ENCODE data around the gene LHFPL2. TPM values are rescaled to one million over a fixed set of nuclear protein-coding genes. Genes with fewer than 3 reads are reported as not detected.

LHFPL2 gene
- total RNA-seq, 2 donors from 2014 or later, result 13.7 to 40.4 TPM

DNA sequence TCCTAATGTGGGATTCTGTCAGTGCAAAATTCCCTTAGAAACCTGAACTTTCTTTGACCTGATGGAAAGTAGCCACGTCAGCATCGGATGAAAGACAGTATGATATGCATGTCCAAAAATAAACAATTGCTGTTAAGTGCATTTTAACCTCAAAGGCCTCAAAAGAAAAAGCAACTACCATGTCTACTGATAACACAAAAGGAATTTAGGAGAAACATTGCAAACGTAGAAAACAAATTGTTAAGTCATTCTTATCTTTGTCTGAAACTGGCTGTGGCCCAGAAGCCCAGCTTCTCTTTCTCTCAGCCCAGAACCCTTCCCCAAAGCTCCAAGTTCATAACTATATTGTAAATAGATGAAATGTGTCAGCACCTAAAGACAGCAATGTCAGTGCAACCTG, 11.1 kb upstream of the LHFPL2 start:
- DNase-seq (ENCODE audit: low spot score), result no peak
- WGBS, result 43% methylated on average over 3 of the region's 3 CpGs

DNA sequence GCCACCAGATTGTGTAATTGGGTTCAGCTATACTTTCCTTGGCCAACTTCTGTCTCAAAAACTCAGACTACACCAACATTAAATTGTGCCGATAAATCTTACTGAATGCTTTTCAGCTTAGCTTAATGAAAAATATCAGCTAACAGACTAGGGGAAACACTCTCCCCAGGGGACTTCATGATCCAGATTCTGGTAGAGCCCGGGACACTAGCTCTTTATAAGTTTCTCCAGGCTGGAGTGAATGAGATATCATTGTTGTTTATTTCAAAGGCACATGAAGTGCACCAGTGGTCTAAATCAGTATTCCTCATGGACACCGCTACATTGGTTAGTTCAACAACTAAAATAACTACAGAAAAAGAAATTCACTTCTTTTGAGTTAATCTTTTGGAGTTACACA, 10.5 kb upstream of the LHFPL2 start:
- WGBS, result 72% methylated on average over 3 of the region's 3 CpGs
- Histone ChIP-seq H3K4me1 (replicated peaks) (no peaks in the 10 kb centered on the region), H3K27ac (no peak overlapping the region), H3K9me3 (no peaks in the 10 kb centered on the region), H3K4me3 (no peak overlapping the region), H3K27me3 (replicated peaks; ENCODE audit: insufficient read depth) (no peaks in the 10 kb centered on the region), H3K36me3 (no peaks in the 10 kb centered on the region)
- TF ChIP-seq, protein P1, sequence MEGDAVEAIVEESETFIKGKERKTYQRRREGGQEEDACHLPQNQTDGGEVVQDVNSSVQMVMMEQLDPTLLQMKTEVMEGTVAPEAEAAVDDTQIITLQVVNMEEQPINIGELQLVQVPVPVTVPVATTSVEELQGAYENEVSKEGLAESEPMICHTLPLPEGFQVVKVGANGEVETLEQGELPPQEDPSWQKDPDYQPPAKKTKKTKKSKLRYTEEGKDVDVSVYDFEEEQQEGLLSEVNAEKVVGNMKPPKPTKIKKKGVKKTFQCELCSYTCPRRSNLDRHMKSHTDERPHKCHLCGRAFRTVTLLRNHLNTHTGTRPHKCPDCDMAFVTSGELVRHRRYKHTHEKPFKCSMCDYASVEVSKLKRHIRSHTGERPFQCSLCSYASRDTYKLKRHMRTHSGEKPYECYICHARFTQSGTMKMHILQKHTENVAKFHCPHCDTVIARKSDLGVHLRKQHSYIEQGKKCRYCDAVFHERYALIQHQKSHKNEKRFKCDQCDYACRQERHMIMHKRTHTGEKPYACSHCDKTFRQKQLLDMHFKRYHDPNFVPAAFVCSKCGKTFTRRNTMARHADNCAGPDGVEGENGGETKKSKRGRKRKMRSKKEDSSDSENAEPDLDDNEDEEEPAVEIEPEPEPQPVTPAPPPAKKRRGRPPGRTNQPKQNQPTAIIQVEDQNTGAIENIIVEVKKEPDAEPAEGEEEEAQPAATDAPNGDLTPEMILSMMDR (IDR thresholded peaks at IDR 0.05), result no peak
- TF ChIP-seq POLR2A (IDR thresholded peaks at IDR 0.05), result no peak
- TF ChIP-seq POLR2AphosphoS5 (IDR thresholded peaks at IDR 0.05), result no peak
- intact Hi-C loops (cut with DNase I), result loop anchor here (10.0 kb wide), 1 partner anchor 306 kb away; no protein-coding TSS in a partner anchor
- DNase-seq (ENCODE audit: low spot score), result no peak

More for the DNA sequence above, 11.1 kb upstream of the LHFPL2 start:
- no peak overlapping the region for H3K4me3 ChIP-seq
- no peak overlapping the region for H3K27ac ChIP-seq
- H3K27me3 ChIP-seq (replicated peaks; ENCODE audit: insufficient read depth), result no peaks in the 10 kb centered on the region
- no peaks in the 10 kb centered on the region for H3K4me1 ChIP-seq (replicated peaks)
- no peaks in the 10 kb centered on the region for H3K36me3 ChIP-seq
- intact Hi-C loops (cut with DNase I), result loop anchor here (10.0 kb wide), 1 partner anchor 305 kb away; no protein-coding TSS in a partner anchor
- H3K9me3 ChIP-seq, result no peaks in the 10 kb centered on the region
- TF ChIP-seq, protein P1 (IDR thresholded peaks at IDR 0.05), result no peak

DNA sequence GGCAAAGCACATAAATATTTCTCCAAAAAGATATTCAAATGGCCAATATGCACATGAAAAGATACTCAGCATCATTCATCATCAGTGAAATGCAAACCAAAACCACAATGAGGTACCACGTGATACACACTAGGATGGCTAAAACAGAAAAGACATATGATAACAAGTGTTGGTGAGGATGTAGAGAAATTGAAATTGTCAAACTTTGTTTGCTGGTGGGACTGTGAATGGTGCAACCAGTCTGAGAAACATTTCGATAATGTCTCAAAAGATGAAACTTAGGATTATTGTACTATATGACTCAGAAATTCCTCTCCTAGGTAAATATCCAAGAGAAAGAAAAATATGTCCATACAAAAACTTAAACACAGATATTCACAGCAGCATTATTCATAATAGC, 8.6 kb upstream of the LHFPL2 start:
- H3K27ac ChIP-seq, result no peak overlapping the region
- H3K9me3 ChIP-seq, result no peaks in the 10 kb centered on the region
- intact Hi-C loops (cut with DNase I), result loop anchor here (10.0 kb wide), 1 partner anchor 308 kb away; no protein-coding TSS in a partner anchor
- no peaks in the 10 kb centered on the region for H3K4me1 ChIP-seq (replicated peaks)
- no peaks in the 10 kb centered on the region for H3K36me3 ChIP-seq
- H3K4me3 ChIP-seq, result no peak overlapping the region
- 97% methylated on average over 2 of the region's 2 CpGs for WGBS
- TF ChIP-seq POLR2AphosphoS5 (IDR thresholded peaks at IDR 0.05), result no peak
- TF ChIP-seq, protein P1 (IDR thresholded peaks at IDR 0.05), result no peak
- no peak for TF ChIP-seq POLR2A (IDR thresholded peaks at IDR 0.05)
- no peak for DNase-seq (ENCODE audit: low spot score)
- no peaks in the 10 kb centered on the region for H3K27me3 ChIP-seq (replicated peaks; ENCODE audit: insufficient read depth)

DNA sequence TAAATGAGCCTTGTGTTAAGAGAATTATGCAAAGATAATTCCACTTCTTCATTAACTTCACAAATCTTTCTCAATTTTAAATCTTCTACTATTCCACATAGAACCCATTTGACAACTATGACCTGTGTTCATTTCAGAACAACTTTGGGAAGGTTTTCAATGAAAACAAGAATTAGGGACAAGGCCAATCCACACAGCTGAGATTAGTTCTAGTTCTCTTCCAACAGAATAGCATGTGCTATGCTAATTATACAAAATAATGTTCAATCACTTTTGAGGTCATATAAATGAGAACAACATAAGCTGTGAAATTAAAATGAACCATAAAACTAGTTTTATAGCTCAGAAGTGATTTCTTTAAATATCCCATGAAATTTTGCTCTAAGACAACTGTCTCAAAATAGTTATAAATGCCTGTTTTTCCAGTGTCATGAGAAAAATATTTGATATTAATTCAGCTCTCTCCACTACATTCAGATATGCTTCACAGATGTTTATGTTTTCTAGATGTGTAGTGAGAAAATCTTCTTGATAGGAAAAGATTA, 7.2 kb upstream of the LHFPL2 start:
- intact Hi-C loops (cut with DNase I), result loop anchor here (10.0 kb wide), 1 partner anchor 309 kb away; no protein-coding TSS in a partner anchor

More for the DNA sequence above, 7.2 kb upstream of the LHFPL2 start:
- no peak overlapping the region for H3K27ac ChIP-seq
- H3K4me3 ChIP-seq, result no peak overlapping the region
- H3K9me3 ChIP-seq, result no peaks in the 10 kb centered on the region
- no peaks in the 10 kb centered on the region for H3K4me1 ChIP-seq (replicated peaks)
- no peaks in the 10 kb centered on the region for H3K36me3 ChIP-seq
- H3K27me3 ChIP-seq (replicated peaks; ENCODE audit: insufficient read depth), result no peaks in the 10 kb centered on the region
- TF ChIP-seq POLR2A (IDR thresholded peaks at IDR 0.05), result no peak
- TF ChIP-seq, protein P1 (IDR thresholded peaks at IDR 0.05), result no peak
- no peak for TF ChIP-seq POLR2AphosphoS5 (IDR thresholded peaks at IDR 0.05)
- no peak for DNase-seq (ENCODE audit: low spot score)

Measured in prostate gland (tissue), 2 donors.